Hindlimb muscle (tissue), 1 donor: ENCODE measurements around the gene SERPINB11. TPM values are rescaled to one million over a fixed set of nuclear protein-coding genes. Genes with fewer than 3 reads are reported as not detected.
"Not testable (repeated sequence)": the region's sequence is repeated elsewhere in the genome, so short reads cannot be mapped to it uniquely, and the experiment has no call there.

Experiments used
- DNase-seq: peaks from one replicate; pipeline ENCODE4 v3.0.0-alpha.2; 2013
- polyA plus RNA-seq: library from polyadenylated mRNA; unstranded; fragments of 120-200 nt; gene quantifications from one replicate; pipeline ENCODE4 v1.2.1, GENCODE V29; 2013; ENCODE audit not compliant: insufficient read length

SERPINB11 gene, protein sequence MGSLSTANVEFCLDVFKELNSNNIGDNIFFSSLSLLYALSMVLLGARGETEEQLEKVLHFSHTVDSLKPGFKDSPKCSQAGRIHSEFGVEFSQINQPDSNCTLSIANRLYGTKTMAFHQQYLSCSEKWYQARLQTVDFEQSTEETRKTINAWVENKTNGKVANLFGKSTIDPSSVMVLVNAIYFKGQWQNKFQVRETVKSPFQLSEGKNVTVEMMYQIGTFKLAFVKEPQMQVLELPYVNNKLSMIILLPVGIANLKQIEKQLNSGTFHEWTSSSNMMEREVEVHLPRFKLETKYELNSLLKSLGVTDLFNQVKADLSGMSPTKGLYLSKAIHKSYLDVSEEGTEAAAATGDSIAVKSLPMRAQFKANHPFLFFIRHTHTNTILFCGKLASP
- polyA plus RNA-seq, result not detected

DNA sequence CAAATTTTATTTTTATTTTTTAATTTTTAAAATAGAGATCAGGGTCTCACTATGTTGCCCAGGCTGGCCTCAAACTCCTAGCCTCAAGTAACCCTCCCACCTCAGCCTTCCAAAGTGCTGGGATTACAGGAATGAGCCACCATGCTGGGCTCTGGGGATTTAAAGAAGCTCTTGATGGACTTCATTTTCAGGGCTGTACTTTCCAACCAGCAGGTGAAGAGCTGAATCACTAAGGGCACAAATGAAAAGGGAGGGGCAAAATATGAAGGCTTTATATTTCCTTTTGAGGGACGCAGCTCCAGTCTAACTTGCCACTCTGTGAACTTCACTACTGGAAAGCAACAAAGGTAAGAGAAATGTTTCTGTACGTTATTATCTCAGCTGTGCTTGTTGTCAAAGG, at the start of gene SERPINB11:
Gene SERPINB11, plus strand, starts transcription at position 301 of the 400 bp plus-strand sequence. CDS start 7,234 bp downstream, outside the sequence.
- DNase-seq, result no peak

GRCh38 chr18:63658920-63659319, 43.8 kb upstream of the SERPINB11 start:
- DNase-seq, result not testable (repeated sequence)

- DNase-seq, result not testable (repeated sequence)
Measured at GRCh38 chr18:63661750-63662149, 41.0 kb upstream of the SERPINB11 start, which contains the start of gene SERPINB3. TSS of gene SERPINB3 (minus strand) at chr18:63661893. CDS start at chr18:63661216, 677 bp downstream.

DNA sequence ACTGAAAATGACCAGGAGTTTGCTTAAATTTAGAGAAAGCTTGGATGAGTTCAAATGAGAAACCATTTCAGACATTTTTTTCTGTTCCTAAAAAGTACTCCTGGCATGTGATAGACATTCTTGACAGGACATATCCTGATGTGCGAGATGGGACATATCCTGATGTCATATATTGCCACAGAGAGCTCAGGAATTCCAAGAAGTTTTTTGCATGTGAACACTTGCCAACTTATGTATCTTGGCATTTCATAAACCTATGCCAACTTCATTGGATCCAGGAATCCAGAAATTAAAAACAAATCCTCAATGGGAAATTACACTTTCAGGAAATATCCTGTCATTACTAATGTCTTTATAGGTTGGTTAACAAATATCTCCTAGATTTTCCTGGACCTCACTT, 38.2 kb upstream of the SERPINB11 start:
- no peak for DNase-seq

- DNase-seq, result no peak
Measured at GRCh38 chr18:63676526-63677323, 26.0 kb upstream of the SERPINB11 start.

DNA sequence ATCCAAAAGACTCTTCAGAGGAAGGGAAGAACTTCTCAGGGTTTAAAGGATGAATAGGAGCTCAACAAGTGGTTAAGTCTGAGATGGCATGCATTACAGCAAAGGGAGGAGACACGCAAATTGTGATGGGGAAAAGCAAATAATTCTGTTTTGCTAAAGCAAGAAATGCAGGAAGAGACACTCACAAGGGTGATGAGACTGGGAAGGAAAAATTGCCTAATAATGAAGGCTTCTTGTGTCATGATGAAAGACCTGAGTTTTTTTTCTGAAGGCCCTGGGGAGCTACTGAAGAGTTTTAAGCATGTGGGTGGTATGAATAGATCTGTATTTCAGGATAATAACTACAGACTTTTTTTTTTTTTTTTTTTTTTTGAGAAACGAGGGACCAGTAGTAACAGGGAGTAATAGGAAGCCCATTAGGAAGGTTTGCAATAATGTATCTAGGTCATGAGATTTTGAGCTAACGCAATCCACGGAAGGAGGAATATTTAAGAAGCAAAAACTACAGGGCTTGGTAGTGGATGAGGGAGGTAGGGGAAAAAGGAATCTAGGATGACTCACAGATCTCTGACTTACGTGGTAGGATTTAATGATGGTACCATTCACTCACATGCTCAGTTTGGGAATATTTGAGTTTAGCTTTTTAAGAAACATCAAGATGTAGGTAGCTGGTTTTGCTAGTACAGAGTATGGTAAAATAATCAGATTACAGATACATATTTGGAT, 25.1 kb upstream of the SERPINB11 start:
- DNase-seq, result no peak

DNA sequence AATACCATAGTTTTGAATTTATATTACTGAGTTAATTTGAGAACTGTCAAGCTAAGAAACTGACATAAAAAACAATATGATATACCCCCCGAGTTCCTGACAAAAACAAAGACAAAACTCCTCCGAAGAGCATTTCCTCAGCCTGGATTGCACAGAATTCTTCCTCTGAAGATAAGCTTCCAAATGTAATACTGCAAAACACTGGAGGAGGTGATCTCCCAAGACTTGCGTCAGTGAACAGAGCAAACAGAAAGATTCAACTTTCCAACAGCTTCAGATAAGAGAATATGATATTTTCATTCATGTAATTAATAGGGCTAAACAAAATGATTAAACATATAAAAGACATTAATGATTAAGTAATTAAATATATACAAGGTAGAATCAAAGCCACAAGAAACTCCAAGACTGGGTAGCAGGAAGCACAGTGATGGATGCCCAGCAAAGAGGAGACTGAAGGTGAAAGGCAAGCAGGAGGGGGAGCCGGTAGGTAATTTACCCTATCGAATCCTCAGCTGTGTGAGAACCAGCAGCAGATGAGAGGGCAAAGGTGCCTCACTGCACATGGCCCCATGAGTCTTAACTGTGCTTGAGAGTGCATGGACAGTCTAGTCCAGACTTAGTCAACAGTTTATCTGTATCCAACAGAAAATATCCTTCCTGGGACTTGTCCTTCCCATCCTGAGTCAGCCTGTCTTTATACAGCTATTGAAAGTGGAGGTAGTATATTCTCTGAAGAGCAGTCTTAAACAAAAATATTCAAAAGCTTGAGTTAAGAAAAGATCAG, 22.7 kb upstream of the SERPINB11 start:
- no peak for DNase-seq

DNA sequence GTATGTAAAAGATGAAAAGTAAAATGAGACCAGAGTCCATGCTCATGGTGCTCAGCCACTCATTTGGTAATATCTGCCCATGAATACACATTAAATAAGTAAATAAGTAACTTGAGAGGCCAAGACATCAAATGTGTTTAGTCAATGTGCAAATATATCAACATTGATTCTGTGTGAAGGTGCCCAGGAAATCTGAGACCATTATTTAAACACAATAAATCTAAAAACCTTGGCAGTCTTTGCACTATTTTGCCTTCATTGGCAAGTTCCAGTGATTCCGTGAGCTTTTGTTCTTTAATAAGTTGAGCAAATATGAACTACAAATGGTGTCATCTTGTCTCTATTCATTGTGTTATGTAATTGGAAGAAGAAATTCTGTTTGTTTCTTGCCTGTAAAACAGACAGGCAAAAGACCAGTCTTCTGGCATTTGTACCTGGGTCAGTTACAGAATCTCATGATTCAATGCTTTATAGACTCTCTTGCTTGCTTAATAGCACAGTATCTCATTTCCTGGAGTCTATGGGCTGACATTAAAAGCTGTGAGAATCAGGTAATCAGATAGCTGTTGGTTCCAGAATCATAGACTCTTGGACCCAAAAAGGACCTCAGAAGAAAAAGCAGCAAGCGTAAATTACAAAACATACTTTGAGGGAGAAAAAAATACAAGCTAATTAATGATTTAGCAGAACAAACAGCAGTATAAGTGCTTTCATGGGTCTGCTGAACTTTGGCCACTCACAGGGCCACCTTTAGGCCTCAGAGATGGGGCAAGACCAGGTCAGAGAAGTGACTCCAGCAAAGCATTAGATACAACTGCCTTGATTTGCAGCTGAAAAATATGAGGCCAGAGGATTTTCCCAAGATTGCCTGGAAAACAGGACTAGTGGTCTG, 21.1 kb upstream of the SERPINB11 start:
- DNase-seq, result no peak

- DNase-seq, result peak; percentile 4
Measured at GRCh38 chr18:63683152-63683551, 19.6 kb upstream of the SERPINB11 start.

GRCh38 chr18:63683890-63684289, 18.9 kb upstream of the SERPINB11 start:
- no peak for DNase-seq

- DNase-seq, result no peak
Measured at GRCh38 chr18:63684718-63685117, 18.0 kb upstream of the SERPINB11 start.

DNA sequence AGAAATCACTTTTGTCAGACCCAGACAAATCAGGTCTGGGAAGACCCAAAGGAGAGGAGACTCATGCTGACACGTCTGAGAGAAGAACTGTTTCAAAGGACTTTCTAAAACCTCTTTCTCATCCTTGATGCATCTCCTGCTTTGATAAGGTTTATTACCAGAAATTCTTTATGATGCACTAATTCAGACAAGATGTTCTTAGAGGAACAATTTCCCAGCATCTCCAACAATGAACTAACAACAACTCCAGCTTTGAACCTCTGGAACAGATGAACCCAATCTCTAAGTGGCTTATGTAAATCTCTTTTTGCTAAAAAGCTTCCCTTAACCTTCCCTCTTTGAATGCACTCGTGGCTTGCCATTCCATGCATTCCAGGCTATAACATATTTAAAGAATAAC, 15.9 kb upstream of the SERPINB11 start:
- no peak for DNase-seq

- no peak for DNase-seq
Measured at GRCh38 chr18:63689064-63689463, 13.7 kb upstream of the SERPINB11 start.

- no peak for DNase-seq
Measured at GRCh38 chr18:63697097-63697660, 5.6 kb upstream of the SERPINB11 start.

GRCh38 chr18:63700501-63700900, 2.3 kb upstream of the SERPINB11 start:
- no peak for DNase-seq

GRCh38 chr18:63701952-63702351, 808 bp upstream of the SERPINB11 start:
- DNase-seq, result no peak

- DNase-seq, result no peak
Measured at GRCh38 chr18:63705401-63705800, 2.6 kb downstream of the SERPINB11 start.

DNA sequence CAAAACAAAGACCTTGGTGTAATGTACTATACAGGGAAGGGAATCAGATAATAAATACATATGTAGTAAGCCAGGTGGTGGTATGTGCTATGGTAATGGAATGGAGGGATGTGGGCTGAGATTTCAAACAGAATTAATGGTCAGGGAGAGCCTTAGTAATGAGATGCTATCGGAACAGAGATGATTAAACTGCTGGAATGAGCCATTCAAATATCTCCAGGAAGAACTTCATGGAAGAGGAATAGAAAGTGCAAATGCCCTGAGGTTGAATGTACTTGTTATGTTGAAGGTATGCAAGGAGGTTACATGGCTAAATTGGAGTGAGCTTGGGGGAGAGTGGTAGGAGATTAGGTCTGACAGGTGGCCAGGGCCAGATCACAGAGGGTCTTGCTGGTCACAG, 5.1 kb downstream of the SERPINB11 start:
- no peak for DNase-seq

DNA sequence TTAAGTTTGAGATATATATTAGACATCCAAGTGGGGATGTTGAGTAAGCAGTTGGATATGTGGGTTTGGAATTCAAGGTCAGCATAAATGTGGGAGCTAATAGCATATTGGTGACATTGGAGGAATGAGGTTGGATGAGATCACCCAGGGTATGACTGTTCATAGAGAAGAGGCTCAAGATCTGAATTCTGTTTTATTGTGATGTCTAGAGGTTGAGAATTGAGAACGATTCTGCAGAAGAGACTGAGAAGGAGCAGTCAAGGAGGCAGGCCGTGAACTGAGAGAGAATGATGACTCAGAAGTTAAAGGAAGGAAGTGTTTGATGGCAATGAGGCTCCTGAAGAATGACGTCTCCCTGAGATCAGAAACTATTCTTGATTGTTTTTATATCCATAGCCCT, 5.9 kb downstream of the SERPINB11 start:
- DNase-seq, result no peak

GRCh38 chr18:63725682-63726480, 23.1 kb downstream of the SERPINB11 start:
- DNase-seq, result no peak
